Activated naive CD4-positive, alpha-beta T cell treated with Interleukin-2 at 50 U/mL for 16 hours (primary cell): ENCODE data around the gene VGF.

Experiments
- DNase-seq: peaks from one replicate; pipeline ENCODE4 v3.0.0-alpha.2; 2020

VGF gene

GRCh38 chr7:101164071-101164840, 1.1 kb downstream of the VGF start:
- peak; percentile 11 for DNase-seq

GRCh38 chr7:101163279-101164070, 1.9 kb downstream of the VGF start:
- peak; percentile 31 for DNase-seq

DNA sequence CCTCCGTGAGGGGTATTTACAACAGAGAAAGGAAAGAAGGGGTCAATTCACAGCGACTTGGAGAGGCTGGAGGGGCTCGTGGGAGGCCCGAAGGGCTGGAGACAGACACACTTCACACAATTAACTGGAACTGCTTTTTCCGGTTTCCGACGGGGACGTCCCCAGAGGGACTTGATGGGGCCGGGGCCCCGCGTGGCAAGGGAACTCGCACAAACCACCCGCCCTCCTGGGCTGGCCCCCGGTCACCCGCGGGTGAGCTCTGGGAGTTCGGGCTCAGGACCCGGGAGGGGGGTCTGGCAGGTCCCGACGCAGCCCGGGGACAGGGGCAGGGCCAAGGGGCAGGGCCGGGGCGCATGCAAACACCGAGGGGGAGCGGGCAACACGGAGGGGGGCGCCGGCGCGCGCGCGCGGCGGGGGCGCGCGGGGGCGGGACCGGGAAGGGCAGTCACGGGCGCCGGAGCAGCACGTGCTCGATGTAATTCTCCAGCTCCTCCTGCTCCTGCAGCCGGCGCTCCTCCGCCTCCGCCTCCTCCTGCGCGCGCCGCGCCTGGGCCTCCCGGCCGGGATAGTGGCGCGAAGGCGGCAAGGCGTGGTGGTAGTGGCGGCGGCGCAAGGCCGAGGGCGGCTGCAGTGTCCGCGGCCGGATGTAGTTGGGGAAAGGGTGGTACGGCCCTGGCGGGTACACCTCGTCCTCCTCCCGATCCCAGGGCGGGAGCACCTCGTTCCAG, 2.7 kb downstream of the VGF start:
- peak; percentile 13 for DNase-seq

GRCh38 chr7:101161692-101162471, 3.5 kb downstream of the VGF start:
- no peak for DNase-seq

DNA sequence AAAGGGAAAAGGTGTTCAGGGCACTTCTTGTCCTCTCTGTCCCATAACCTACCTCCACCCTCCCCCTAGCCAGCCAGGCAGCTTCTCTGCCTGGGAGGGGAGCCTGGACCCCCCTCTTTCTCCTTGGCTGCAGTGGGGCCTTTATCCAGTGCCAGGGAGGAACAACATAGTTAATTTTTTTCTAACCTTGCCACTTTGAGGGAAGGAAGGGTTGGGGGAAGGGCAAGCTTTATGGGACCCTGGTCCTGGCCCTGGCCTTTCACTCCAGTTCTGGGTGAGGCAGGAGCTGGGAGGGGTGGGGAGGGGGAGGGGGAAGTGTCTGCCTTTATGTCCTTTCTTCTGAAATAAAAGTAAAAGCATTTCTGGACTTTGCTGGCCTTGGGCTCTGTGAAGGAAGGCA, 4.5 kb downstream of the VGF start:
- DNase-seq: no peak

DNA sequence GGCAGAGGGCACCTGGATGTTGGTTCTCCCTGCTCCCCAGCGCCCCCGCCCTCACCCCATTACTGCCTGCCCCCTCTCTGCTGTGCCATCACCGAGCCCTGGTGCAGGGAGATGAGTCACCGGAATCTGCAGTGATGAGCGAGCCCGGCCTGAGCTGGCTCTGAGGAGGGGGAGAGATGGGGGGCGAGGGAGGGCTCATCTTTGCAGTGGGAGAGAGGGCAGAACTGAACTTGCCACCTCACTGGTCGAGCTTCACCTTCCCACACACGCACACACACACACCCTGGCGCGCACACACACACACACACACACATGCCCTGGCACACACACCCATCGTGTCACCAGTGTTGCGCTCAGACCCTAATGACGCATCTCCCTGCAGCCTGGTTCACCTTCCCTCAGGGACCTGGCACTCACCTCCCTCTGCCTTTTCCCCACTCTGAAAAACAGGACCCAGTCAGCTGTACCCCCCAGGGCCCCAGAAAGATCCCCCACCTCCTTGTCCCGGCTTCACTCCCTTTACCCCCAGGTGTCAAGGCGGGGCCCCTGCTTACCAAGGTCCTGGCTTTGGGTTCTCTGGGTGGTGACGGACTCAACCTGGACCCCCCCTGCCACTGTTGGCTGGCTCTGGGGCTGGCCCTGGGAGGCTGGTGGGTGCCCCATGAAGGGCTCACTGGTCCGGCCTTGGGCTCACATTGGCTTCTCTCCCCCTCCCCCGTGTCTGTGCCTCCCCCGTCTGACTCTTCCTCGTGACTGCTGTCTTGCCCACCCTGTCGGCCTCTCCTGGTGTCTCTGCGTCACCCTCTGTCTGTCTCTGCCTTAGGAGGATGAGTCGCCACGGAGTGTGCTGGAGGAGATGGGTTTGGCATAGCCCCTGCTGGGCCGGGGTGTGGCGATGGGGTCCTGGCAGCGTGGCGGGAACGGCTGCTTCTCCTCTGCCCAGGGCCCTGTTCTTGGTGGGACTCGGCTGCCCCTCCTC, 5.4 kb downstream of the VGF start:
- no peak for DNase-seq

GRCh38 chr7:101156866-101157589, 8.3 kb downstream of the VGF start:
- no peak for DNase-seq

DNA sequence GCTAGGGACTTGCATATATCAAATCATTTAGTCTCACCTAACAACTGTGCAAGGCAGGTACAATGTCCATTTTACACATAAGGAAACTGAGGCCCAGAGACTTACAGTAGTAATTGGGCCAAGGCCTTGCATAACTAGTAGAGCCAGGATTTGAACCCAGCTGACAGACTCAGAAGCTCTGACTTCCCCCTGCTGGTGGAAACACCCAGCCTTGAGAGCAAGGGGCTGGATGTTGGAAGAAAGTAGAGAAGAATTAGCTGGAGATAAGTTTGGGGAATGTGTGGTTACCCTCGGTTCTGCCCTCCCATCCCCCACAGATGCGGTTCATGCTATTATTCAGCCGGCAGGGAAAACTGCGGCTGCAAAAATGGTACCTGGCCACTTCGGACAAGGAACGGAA, 9.1 kb downstream of the VGF start:
- DNase-seq: no peak

- no peak for DNase-seq
Observed at GRCh38 chr7:101155303-101155702, 10.1 kb downstream of the VGF start.

- no peak for DNase-seq
Observed at GRCh38 chr7:101154693-101155102, 10.7 kb downstream of the VGF start.

DNA sequence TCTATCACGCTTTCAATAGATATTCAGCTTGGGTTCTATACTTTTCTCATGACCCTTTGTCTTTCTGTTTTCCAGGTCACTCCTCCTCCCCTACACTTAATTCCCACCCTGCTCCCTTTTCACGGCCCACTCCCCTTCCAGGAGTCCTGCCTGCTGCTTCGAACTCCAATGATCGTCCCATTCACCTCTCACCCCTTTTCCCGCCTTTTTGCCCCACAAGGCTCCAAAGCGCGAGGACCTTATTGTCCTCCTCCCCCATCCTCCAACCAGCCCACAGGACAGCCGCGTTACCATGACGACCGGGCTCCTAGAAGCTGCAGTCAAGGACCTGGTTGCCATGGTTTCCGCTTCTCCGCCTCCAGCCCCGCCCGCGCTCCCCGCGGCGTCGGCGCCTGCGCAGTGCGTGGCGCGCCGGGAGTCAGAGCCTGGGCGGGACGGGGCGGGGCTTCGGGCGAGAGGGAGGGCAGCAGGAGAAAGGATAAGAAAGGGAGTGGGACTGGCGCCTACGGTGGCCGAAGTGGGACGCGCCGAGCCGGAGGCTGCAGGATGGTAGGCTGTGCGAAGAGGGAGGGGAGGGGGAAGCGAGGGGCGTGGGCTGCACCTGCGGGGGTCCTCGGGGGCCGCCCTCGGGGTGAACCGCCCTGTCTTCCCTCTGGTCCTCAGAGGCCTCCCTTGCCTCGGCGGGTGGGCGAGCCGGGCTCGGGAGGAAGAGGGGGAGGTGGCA, 11.2 kb downstream of the VGF start, which contains the start of gene AP1S1:
Gene AP1S1 (plus strand): TSS at position 508 of the 724 bp plus-strand sequence. CDS start 39 bp downstream, at position 547.
- DNase-seq: peak; percentile 89

DNA sequence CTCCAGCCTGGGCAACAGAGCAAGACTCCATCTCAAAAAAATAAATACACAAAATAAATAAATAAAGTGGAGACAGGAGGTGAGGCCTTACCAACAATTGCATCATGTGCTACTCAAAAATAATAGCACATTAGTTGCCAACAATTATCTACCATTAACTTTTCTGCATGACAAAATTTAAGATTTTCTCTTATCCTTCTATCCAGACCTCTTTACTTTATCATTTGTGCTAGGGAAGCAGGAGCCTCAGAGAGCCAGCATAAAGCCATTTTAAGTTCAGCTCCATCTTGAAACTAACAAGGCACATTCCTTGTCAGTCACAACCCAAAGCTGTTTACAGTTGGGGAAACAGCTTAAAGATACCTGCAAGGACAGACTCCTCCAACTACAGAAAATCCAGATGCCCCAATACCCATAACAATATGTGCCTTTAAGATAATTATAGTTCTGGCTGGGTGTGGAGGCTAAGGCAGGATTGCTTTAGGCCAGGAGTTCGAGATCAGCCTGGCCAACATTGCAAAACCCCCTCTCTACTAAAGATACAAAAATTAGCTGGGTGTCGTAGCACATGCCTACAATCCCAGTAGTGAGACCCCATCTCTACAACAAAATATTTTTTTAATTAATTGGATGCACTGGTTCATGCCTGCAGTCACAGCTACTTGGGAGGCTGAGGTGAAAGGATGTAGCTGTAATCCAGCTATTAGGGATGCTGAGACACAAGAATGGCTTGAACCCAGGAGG, 13.3 kb downstream of the VGF start:
- no peak for DNase-seq

DNA sequence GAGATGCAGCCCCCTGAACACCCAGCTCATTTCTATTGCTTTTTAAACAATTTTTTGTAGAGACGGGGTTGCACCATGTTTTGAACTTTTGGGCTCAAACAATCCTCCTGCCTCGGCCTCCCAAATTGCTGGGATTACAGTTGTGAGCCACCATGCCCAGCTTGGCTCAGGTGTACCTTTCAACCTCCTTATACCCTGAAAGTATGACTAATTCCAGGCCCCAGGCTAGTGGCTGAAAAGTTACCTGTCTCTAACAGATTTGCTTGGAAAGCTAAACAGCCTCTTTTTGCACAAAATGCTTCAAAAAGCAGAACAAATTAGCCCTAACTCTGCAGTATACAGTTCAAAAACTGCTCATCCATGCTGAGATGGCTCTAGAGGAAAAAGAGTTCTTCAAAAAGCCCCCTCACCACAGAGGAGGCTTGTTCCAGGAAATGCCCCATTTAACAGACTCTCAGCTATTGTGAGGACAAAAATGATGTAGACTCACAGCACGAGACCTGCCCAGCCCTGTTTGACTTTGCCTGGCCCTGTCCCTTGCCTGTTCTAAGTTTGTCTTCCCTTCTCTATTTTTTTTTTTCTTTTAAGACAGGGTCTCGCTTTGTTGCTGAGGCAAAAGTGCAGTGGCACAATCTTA, 24.5 kb downstream of the VGF start:
- DNase-seq: no peak

DNA sequence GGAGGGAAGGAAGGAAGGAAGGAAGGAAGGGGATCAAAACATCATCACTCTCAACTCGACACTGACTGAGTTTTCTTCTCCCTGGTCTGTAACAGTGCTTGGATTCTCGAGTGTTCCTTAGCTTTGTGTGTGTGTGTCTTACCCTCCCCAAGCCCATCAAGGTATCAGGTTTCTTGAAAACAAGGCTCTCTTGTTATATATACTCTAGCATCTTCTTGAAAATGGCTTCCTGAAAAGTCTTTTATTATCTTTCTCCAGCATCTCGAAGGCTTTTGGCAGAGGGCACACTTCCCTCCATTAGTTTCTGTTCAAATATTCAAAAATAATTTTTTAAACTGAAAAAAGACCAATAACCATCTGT, 25.1 kb downstream of the VGF start:
- no peak for DNase-seq

- DNase-seq: peak; percentile 89
Observed at GRCh38 chr7:101138213-101138870, 27.0 kb downstream of the VGF start.

DNA sequence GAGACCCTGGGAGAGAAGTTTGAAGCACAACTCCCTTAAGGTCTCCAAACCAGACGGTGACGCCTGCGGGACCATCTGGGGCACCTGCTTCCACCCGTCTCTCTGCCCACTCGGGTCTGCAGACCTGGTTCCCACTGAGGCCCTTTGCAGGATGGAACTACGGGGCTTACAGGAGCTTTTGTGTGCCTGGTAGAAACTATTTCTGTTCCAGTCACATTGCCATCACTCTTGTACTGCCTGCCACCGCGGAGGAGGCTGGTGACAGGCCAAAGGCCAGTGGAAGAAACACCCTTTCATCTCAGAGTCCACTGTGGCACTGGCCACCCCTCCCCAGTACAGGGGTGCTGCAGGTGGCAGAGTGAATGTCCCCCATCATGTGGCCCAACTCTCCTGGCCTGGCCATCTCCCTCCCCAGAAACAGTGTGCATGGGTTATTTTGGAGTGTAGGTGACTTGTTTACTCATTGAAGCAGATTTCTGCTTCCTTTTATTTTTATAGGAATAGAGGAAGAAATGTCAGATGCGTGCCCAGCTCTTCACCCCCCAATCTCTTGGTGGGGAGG, 27.6 kb downstream of the VGF start:
- no peak for DNase-seq

DNA sequence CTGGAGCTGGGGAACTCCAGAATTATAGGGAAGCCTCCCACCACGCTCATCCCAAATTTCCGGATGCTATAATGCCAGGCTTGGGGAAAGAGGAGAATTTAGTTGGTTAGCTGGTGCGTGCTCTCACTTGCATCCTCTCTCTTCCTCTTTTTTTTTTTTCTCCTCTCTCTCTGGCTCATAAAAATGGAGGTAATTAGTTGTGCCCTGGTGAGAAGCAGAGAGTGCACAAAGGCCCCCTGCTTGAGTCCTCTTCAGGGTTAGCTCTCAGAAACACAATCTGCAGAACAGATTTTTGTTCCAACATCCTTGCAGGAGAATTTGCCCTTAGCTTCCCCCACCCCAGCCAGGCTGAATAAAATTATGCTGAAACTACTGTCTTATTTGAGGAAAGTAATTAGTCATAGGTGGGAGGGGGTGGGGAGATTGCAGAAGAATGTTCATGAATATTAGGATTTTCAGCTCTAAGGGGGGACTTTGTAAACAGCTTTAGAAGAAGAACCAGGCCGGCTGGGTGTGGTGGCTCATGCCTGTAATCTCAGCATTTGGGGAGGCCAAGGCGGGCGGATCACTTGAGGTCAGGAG, 30.9 kb downstream of the VGF start:
- DNase-seq: no peak
